Fibroblast of mammary gland (primary cell): ENCODE results near the gene C1orf105.

Source experiments
- DNase-seq: peaks from one replicate; pipeline ENCODE4 v3.0.0-alpha.2; 2010; ENCODE audit warnings: low read depth
- H3K4me3 ChIP-seq: 2 replicates; pipeline ENCODE4 v1.5.1; 2011; ENCODE audit warnings: low read depth, mild to moderate bottlenecking, low read length, moderate library complexity; ENCODE audit not compliant: control insufficient read depth
- TF ChIP-seq, protein P1 (sequence below): conservative IDR thresholded peaks from 2 replicates; pipeline ENCODE4 v1.5.1; 2011; ENCODE audit warnings: low read depth, low read length, inconsistent platforms; ENCODE audit not compliant: control insufficient read depth, insufficient read depth

C1orf105 gene

DNA sequence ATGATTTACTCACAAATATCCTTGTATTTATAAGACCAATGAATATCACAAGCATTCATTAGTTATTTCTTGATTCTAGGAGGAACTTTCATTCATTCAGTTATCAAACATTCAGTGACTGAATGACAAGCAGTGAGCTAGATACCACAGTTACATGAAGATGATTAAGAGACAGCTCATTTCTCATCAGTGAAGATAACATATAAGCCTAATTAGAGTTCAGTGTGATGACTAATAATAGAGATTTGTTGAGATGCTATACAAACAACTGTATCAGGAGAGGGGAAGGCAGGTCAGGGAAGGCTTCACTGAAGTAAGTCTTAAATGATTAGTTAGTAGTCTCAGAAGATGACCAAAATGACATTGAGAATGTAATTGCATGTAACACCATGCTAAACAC, 14.6 kb upstream of the C1orf105 start:
- TF ChIP-seq, protein P1, sequence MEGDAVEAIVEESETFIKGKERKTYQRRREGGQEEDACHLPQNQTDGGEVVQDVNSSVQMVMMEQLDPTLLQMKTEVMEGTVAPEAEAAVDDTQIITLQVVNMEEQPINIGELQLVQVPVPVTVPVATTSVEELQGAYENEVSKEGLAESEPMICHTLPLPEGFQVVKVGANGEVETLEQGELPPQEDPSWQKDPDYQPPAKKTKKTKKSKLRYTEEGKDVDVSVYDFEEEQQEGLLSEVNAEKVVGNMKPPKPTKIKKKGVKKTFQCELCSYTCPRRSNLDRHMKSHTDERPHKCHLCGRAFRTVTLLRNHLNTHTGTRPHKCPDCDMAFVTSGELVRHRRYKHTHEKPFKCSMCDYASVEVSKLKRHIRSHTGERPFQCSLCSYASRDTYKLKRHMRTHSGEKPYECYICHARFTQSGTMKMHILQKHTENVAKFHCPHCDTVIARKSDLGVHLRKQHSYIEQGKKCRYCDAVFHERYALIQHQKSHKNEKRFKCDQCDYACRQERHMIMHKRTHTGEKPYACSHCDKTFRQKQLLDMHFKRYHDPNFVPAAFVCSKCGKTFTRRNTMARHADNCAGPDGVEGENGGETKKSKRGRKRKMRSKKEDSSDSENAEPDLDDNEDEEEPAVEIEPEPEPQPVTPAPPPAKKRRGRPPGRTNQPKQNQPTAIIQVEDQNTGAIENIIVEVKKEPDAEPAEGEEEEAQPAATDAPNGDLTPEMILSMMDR, result no peak
- DNase-seq, result no peak
- H3K4me3 ChIP-seq, result no peak overlapping the region

GRCh38 chr1:172406968-172407367, 13.5 kb upstream of the C1orf105 start:
- TF ChIP-seq, protein P1, result no peak
- no peak overlapping the region for H3K4me3 ChIP-seq

GRCh38 chr1:172408958-172409357, 11.5 kb upstream of the C1orf105 start:
- DNase-seq, result peak; percentile 57
- TF ChIP-seq, protein P1, result no peak
- no peak overlapping the region for H3K4me3 ChIP-seq

More at GRCh38 chr1:172406968-172407367, 13.5 kb upstream of the C1orf105 start:
- DNase-seq, result no peak

- no peak for DNase-seq
- TF ChIP-seq, protein P1, result no peak
- H3K4me3 ChIP-seq, result no peak overlapping the region
Measured at GRCh38 chr1:172410027-172410426, 10.5 kb upstream of the C1orf105 start.

DNA sequence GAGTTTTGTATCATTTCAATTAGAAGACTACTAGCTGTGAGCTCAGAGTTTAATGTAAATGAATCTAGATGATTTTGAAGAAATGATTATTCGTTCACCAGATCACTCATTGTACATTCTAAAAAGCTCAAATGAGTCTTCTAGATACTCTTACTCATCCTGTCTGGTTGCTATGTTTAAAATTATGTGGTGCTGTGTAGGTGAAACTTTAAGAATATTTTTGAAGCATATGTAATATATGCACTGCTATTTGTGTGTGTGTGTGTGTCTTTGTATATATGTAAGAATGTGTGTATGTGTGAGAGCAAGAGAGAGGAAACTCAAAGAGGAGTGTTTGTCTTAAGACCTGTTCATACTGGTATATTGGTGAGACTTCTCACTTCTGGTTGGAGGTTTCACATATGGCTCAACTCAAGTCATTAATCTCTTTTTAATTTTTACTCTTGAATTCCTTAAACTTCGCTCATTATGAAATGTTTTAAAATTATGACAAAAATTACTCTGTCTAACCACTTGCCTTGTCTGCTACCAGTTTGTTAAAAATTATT, 8.6 kb upstream of the C1orf105 start:
- TF ChIP-seq, protein P1, result no peak
- DNase-seq, result no peak
- H3K4me3 ChIP-seq, result no peak overlapping the region

DNA sequence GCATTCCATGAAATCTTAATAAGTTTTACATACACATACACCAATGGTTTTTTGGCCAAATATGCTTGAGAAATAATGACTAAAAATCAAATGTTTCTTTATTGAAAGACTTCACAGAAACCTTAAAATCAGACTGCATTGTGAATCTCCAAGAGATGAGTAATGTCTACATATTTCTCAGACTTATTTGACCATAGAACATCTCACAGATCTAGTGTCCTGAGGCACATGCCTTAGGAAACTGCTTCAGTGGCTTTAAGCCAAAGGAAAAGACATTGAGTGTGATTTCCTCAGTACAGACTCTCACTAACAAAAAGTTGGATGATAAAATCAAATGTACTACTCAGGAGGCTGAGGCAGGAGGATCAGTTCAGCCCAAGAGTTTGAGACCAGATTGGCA, 6.2 kb upstream of the C1orf105 start:
- no peak overlapping the region for H3K4me3 ChIP-seq
- DNase-seq, result peak; percentile 51
- TF ChIP-seq, protein P1, result no peak
